HG03342 (cell line): ENCODE results near the gene ZMPSTE24.

Experiments
- ATAC-seq: cut with Tn5 transposase; IDR thresholded peaks from one replicate; pipeline ENCODE4 v1.9.1; 2021; ENCODE audit warnings: mild to moderate bottlenecking, moderate library complexity; ENCODE audit not compliant: unreplicated experiment

ZMPSTE24 gene

GRCh38 chr1:40258445-40258769, 371 bp downstream of the ZMPSTE24 start:
- no peak for ATAC-seq

GRCh38 chr1:40264354-40264781, 6.3 kb downstream of the ZMPSTE24 start:
- no peak for ATAC-seq

- no peak for ATAC-seq
Measured at GRCh38 chr1:40265298-40265697, 7.3 kb downstream of the ZMPSTE24 start.

- ATAC-seq: no peak
Measured at GRCh38 chr1:40265919-40266318, 7.9 kb downstream of the ZMPSTE24 start.

- no peak for ATAC-seq
Measured at GRCh38 chr1:40266786-40267535, 8.9 kb downstream of the ZMPSTE24 start.

GRCh38 chr1:40267767-40268187, 9.7 kb downstream of the ZMPSTE24 start:
- ATAC-seq: no peak

GRCh38 chr1:40268211-40268610, 10.2 kb downstream of the ZMPSTE24 start:
- no peak for ATAC-seq

GRCh38 chr1:40270152-40270834, 12.3 kb downstream of the ZMPSTE24 start:
- no peak for ATAC-seq

GRCh38 chr1:40272653-40273213, 14.7 kb downstream of the ZMPSTE24 start:
- no peak for ATAC-seq

GRCh38 chr1:40273547-40274166, 15.6 kb downstream of the ZMPSTE24 start:
- no peak for ATAC-seq

GRCh38 chr1:40274331-40274730, 16.3 kb downstream of the ZMPSTE24 start:
- ATAC-seq: no peak

GRCh38 chr1:40276122-40276521, 18.1 kb downstream of the ZMPSTE24 start:
- no peak for ATAC-seq

GRCh38 chr1:40281853-40282252, 23.8 kb downstream of the ZMPSTE24 start:
- ATAC-seq: no peak

GRCh38 chr1:40291293-40291692, 33.3 kb downstream of the ZMPSTE24 start:
- no peak for ATAC-seq

GRCh38 chr1:40299366-40300248, 41.6 kb downstream of the ZMPSTE24 start:
- no peak for ATAC-seq

- no peak for ATAC-seq
Measured at GRCh38 chr1:40300249-40300567, 42.2 kb downstream of the ZMPSTE24 start.

- no peak for ATAC-seq
Measured at GRCh38 chr1:40300651-40301050, 42.6 kb downstream of the ZMPSTE24 start.

- no peak for ATAC-seq
Measured at GRCh38 chr1:40301066-40301465, 43.0 kb downstream of the ZMPSTE24 start.

GRCh38 chr1:40301541-40302299, 43.7 kb downstream of the ZMPSTE24 start:
- ATAC-seq: no peak

GRCh38 chr1:40302475-40302874, 44.4 kb downstream of the ZMPSTE24 start:
- no peak for ATAC-seq
